Heart left ventricle (tissue), 13 donors: Measurements from ENCODE around the gene RTCB.

ENCODE experiments used
- POLR2A ChIP-seq, 2 donors: fragments of 450-650 bp; IDR thresholded peaks; one replicate each; pipeline ENCODE4 v1.6.1; 2017; ENCODE audit warnings: antibody characterized with exemption in 2 of 2, mild to moderate bottlenecking in 2 of 2, moderate library complexity in 2 of 2
- TF ChIP-seq, protein P1 (sequence below), 12 donors: fragments of 200-600 bp; sonication (generic) in 4 of 12; IDR thresholded peaks; one replicate each; pipeline versions ENCODE4 v1.5.0 to v1.8.0; 2018 to 2022; ENCODE audit warnings: antibody characterized with exemption in 12 of 12, mild to moderate bottlenecking in 5 of 12
- donor health status: ischemic (EF 13 %, LVEDD 7.1; RV severe dilation, severe dysfunction).
- donor health status: DM: no; HTN: yes; CAD: no.
- donor health status: DM: no; HTN: no; CAD: no.
- donor health status: ischemic (EF 25% LVEDD 6.9; RV normal size, moderate dysfunction).
- donor health status: ischemic (EF 25% LVEDD 5.7; RV mildly dilated, moderate dysfunction).
- donor health status: ischemic (EF 35%, LVEDD 5.7; RV mildly dilated, moderate dysfunction).
- donor health status: nonischemic (EF 11% LVEDD 7.7; RV severe dilation, severe dysfunction).
- donor health status: DM: yes; HTN: yes; CAD: no.
- donor health status: PGD.
- donor health status: ischemic (EF 29% LVEDD 5.4; RV normal size, mild dysfunction).
- donor health status: nonischemic (EF 23%, LVEDD 6.1; RV moderate dilation, normal function).

DNA sequence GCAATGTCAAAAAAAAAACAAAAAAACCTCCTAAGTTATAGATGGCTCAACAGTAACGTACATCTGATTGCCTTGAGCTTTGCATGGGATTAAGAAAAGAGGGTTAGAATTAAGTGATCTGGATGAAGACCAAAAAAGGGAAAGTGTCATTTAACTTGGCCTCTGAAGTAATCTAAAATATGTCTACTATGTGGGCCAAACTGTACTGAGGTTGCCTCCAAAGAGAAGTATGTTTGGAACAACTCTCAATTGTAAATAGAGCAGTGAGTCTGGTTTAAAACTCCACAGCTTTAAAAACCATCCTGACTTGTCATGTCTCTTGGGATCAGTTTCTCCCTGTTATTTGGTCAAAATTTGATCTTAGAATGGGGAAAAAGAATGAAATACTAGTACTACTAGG is 11.6 kb upstream of the RTCB start:
- TF ChIP-seq, protein P1, sequence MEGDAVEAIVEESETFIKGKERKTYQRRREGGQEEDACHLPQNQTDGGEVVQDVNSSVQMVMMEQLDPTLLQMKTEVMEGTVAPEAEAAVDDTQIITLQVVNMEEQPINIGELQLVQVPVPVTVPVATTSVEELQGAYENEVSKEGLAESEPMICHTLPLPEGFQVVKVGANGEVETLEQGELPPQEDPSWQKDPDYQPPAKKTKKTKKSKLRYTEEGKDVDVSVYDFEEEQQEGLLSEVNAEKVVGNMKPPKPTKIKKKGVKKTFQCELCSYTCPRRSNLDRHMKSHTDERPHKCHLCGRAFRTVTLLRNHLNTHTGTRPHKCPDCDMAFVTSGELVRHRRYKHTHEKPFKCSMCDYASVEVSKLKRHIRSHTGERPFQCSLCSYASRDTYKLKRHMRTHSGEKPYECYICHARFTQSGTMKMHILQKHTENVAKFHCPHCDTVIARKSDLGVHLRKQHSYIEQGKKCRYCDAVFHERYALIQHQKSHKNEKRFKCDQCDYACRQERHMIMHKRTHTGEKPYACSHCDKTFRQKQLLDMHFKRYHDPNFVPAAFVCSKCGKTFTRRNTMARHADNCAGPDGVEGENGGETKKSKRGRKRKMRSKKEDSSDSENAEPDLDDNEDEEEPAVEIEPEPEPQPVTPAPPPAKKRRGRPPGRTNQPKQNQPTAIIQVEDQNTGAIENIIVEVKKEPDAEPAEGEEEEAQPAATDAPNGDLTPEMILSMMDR (IDR thresholded peaks at IDR 0.05) = no peak
- TF ChIP-seq POLR2A (IDR thresholded peaks at IDR 0.05) = no peak
